DLD1 (cell line): ENCODE results near the gene NHS.

Source experiments
- in situ Hi-C: cut with HindIII; loops from 2 replicates; pipeline ENCODE4 v1.10.0; 2017; ENCODE audit warnings: low sequenced_read_pairs

The NHS gene

GRCh38 chrX:17374619-17375366, at the start of gene NHS:
TSS of gene NHS (plus strand) at chrX:17375200. CDS start at chrX:17375758, 558 bp downstream.
- in situ Hi-C loops, result no loop called here

DNA sequence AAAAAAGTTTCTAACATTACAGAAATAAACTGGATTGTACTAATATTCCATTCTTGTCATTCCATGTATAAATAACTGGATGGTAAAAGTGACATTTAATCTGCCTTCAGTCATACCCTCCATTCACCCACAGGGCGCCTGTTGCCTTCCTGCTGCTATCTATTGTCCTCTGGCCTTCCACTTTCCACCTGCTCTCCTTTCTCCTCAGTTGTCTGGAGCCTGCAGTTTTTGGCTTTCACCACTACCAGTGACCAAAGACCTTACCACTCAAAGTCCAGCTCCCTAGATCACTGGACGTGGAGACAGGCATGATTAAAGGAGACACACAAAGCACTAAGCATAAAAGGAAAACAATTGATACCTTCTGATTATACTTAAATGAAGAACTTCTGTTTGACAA, 46.2 kb upstream of the NHS start:
- in situ Hi-C loops, result no loop called here

DNA sequence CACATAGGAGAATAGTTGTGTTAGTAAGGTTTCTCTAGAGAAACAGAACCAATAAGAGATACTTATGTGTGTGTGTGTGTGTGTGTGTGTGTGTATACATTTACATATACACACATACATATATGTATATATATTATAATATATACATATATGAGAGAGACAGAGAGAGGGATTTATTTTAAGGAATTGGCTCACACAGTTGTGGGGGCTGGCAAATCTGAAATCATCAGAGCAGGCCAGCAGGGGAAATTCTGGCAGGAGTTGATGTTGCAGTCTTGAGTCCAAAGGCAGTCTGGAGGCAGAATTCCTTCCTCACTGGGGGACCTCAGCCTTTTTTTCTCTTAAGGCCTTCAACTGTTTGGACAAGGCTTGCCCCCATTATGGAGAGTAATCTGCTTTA, 38.6 kb upstream of the NHS start:
- in situ Hi-C loops, result no loop called here

DNA sequence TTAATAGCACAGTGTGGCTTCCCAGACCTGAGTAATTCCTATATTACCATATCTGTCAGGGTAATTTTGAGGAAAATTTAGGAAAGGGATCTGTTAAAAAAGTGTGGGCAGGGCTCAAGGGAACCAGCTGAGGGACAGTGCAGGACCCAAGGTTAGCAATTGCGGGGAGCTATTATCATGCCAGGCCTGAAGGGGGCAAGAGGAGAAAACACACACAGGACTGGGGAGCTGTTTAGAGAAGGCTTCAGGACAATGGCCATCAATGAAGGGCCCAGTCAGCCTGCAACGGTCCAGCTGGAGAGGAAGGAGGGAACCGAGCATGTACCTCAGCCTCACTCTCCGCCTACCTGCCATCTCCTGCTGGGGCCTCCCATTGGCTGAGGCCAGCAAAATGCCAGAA, 19.0 kb upstream of the NHS start:
- in situ Hi-C loops, result no loop called here

GRCh38 chrX:17359500-17359899, 15.5 kb upstream of the NHS start:
- in situ Hi-C loops, result no loop called here

DNA sequence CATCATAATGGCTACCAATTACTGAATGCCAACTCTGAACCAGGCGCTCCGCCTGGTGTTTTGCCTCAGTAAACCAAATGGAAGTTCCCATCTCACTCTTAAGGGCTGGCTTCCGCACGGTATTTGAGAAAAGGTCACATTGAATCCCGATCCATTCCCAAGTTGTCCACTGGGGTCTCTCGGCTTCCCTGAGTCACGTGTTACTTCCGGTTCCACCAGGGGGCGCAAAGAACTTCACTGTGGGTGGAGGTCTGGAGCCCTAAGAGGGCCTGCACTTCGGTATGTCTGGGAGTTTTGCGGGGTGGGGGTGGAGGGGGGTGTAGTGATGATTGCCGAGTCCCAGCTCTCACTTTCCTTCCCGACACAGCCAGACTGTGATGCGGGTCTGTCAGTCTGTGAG, 13.4 kb upstream of the NHS start:
- in situ Hi-C loops, result no loop called here

- in situ Hi-C loops, result no loop called here
Observed at GRCh38 chrX:17368002-17368401, 7.0 kb upstream of the NHS start.

GRCh38 chrX:17369309-17369708, 5.7 kb upstream of the NHS start:
- in situ Hi-C loops, result no loop called here

DNA sequence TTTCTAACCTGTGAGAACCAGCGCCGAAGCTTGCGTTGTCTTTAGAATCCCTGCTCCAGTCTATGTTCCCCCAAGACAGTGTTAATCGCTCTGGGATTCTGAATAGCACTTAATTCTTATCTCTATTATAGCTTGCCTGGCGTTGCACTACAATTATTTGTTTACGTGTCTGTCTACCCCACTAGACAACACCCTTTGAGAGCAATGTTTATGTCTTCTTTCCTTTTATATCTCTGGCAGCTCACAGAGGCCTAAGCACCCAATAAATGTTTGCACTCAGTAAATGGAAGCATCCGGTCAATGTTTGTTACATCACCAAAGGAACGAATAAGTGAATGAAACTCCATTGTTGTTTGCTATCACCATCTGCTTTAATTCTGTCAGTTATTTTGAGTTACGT, 4.8 kb upstream of the NHS start:
- in situ Hi-C loops, result no loop called here

DNA sequence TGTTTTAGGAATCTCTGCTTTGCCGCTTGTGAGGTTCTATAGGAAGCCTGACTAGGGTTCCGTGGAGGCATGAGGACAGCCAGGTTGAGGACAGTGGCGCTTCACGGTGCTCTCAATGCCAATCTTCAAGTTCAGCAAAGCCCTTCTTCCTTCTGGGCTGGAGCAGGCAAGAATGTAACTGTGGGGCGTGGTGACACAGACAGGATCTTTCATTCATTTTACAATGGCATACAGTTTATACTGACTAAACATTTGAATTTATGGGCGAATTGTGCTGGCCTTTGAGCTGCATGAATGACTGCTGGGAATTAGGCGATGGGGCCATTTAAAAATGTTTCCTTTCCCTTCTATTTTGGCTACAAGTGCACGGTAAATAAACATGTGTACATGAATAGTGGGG, 2.9 kb upstream of the NHS start:
- in situ Hi-C loops, result no loop called here

DNA sequence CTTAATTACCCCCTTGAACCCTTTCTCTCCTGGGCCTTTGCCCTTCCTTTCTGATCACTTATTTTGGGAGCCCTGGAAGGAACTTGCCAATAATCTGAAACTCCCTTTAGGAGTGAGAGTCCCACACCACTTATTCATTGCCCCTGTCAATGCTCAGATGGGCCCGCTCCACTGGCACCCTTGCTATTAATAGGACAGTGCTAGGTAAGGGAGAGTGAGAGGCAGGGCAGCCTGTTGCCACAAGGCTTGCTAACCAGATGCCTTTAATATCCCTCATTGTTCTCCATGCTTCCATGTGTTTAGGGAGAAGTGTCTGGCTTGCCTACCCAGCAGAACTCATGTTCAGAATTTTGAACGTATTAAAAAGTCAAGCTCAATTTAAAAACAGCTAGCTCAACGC, 1.7 kb upstream of the NHS start:
- in situ Hi-C loops, result no loop called here

DNA sequence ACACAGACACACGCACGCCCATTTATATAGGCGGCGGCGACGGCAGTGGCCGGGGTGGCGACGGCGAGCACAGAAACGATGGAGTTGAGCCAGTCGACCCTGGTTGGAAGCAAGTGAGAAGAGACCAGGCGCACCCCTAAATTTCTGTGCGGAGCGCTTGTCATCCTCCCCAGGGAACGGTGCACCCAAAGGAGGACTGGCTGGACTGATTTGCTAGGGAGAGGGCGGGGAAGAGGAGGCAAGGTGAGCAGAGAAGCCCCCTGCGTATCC, 302 bp downstream of the NHS start:
- in situ Hi-C loops, result no loop called here

GRCh38 chrX:17375637-17376430, 834 bp downstream of the NHS start:
- in situ Hi-C loops, result no loop called here

GRCh38 chrX:17376431-17377077, 1.6 kb downstream of the NHS start:
- in situ Hi-C loops, result no loop called here

DNA sequence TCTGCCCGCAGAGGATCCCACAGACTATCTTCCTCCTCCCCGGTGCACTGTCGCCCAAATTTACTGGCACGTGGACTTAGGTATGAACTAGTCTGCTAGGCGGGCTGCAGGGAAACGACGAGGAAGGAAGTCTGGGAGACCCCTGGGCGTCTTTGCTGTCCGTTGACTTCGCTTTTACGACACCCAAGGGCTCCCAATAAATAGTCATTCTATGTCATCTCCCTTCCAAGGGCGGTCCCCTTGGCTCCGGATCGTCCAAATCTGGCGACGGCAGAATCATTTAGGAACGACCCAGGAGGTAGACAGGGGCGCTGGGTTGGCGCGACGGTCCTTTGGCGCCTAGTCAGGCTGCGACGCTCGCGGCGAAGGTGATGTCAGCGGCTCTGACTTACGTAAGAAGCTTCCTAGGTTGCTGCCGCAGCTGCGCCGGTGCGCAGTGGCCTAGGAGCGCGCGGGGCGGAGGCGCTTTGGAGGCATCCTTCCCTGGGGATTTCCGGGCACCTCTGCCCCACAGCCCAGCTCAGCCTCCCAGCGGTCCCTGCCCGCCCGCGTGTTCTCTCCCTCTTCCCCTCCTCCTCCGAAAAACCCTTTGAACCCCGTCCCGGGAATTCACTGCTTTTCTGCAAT, 2.2 kb downstream of the NHS start:
- in situ Hi-C loops, result no loop called here

GRCh38 chrX:17377795-17378194, 2.8 kb downstream of the NHS start:
- in situ Hi-C loops, result no loop called here

GRCh38 chrX:17380221-17380620, 5.2 kb downstream of the NHS start:
- in situ Hi-C loops, result no loop called here

GRCh38 chrX:17390419-17390850, 15.4 kb downstream of the NHS start:
- in situ Hi-C loops, result no loop called here

GRCh38 chrX:17395154-17395553, 20.2 kb downstream of the NHS start:
- in situ Hi-C loops, result no loop called here

DNA sequence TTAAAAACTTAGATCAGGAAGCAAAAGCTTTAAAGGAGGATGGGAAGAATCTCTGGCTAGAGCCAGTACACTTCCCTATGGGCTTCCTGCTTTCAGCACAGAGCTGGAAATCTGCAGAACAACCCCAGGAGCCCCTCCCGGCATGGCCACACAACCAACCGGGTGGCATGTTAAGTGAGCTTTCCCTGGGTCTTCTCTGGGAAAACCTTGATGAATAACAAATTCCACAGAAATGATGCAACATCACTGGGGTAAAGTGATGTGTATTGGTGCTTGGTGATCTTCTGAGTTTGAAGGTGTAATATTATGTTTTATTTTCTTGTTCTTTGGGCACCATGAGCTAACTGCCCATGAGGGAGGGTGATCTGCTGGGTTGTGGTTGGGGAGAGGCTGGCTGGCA, 22.1 kb downstream of the NHS start:
- in situ Hi-C loops, result no loop called here

DNA sequence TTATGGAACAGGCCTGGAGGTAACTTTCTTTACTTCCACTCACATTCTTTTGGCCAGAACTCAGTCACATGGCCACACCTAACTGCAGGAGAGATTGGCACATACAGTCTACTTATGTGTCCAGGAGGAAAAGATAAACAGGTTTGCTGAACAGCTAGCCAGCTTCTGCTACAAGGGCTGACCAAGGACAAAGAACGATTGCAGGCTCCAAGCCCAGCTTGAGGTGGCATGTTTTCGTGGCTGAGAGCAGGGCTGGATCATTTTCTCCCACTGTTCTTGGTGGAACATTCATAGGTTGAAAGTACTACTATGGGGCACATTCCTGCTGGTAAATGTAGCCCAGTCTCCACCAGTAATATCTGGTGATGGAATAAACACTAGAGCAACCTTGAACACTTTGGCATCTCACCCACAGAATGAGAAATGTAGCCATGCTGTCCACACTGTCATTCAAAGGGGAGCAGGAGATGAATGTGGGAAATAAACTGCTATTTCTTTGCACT, 28.2 kb downstream of the NHS start:
- in situ Hi-C loops, result no loop called here
